ENCODE data around the gene LTA.

- TF ChIP-seq CTCF (IDR thresholded peaks at IDR 0.05) (no peak), POLR2A (IDR thresholded peaks at IDR 0.05) (no peak), EP300 (IDR thresholded peaks at IDR 0.05) (no peak)
Measured at GRCh38 chr6:31531771-31532643, 40.1 kb upstream of the LTA start.
